ENCODE results near the gene DCUN1D1.

Gene DCUN1D1

GRCh38 chr3:182892226-182892625, 88.1 kb downstream of the DCUN1D1 start:
- no peak for DNase-seq (ENCODE audit: low read depth in 2 of 2)

- no peak for DNase-seq (ENCODE audit: low read depth in 2 of 2)
Observed at GRCh38 chr3:182891364-182891763, 89.0 kb downstream of the DCUN1D1 start.

GRCh38 chr3:182889948-182890629, 90.2 kb downstream of the DCUN1D1 start:
- DNase-seq (ENCODE audit: low read depth in 2 of 2) = no peak
